CD1c-positive myeloid dendritic cell (primary cell): Measurements from ENCODE around the gene SF1.

Experiments used
- DNase-seq: peaks from one replicate; pipeline ENCODE4 v3.0.0-alpha.2; 2016; ENCODE audit errors: extremely low spot score

The SF1 gene

GRCh38 chr11:64762277-64762673 is 16.1 kb downstream of the SF1 start:
- no peak for DNase-seq

GRCh38 chr11:64760759-64761420 is 17.5 kb downstream of the SF1 start:
- no peak for DNase-seq

- no peak for DNase-seq
Measured at GRCh38 chr11:64759722-64760719, 18.3 kb downstream of the SF1 start, which contains the start of gene PYGM. Gene PYGM, minus strand, starts transcription at chr11:64759974. Its CDS starts 76 bp downstream, at chr11:64759898.

GRCh38 chr11:64759131-64759721 is 19.1 kb downstream of the SF1 start:
- DNase-seq: no peak

- DNase-seq: no peak
Measured at GRCh38 chr11:64758330-64759079, 19.8 kb downstream of the SF1 start.

GRCh38 chr11:64757549-64758329 is 20.6 kb downstream of the SF1 start:
- DNase-seq: no peak

- DNase-seq: no peak
Measured at GRCh38 chr11:64755681-64756361, 22.5 kb downstream of the SF1 start.

GRCh38 chr11:64754919-64755662 is 23.3 kb downstream of the SF1 start:
- DNase-seq: no peak

- DNase-seq: no peak
Measured at GRCh38 chr11:64754124-64754918, 24.0 kb downstream of the SF1 start.

- DNase-seq: no peak
Measured at GRCh38 chr11:64753380-64754123, 24.8 kb downstream of the SF1 start.

- DNase-seq: no peak
Measured at GRCh38 chr11:64753019-64753379, 25.3 kb downstream of the SF1 start.

GRCh38 chr11:64752175-64752970 is 26.0 kb downstream of the SF1 start:
- DNase-seq: no peak

GRCh38 chr11:64751580-64751979 is 26.8 kb downstream of the SF1 start:
- no peak for DNase-seq

- DNase-seq: no peak
Measured at GRCh38 chr11:64751136-64751535, 27.2 kb downstream of the SF1 start.

- no peak for DNase-seq
Measured at GRCh38 chr11:64750361-64751054, 27.8 kb downstream of the SF1 start.

- DNase-seq: no peak
Measured at GRCh38 chr11:64747961-64748665, 30.2 kb downstream of the SF1 start.
